Mononuclear cell (primary cell): ENCODE results near the gene CLMP. TPM values are rescaled to one million over a fixed set of nuclear protein-coding genes. Genes with fewer than 3 reads are reported as not detected.

Source experiments
- H3K27me3 ChIP-seq: 2 replicates; pipeline ENCODE4 v1.6.0; 2011; ENCODE audit warnings: low read length, control low read depth; ENCODE audit not compliant: insufficient read depth
- H3K4me1 ChIP-seq: 2 replicates; pipeline ENCODE4 v1.5.1; 2011; ENCODE audit warnings: mild to moderate bottlenecking, low read length, control low read depth; ENCODE audit not compliant: insufficient read depth
- H3K4me3 ChIP-seq: 2 replicates; pipeline ENCODE4 v1.5.1; 2011; ENCODE audit warnings: mild to moderate bottlenecking, low read length, moderate library complexity
- H3K9me3 ChIP-seq: 2 replicates; pipeline ENCODE4 v1.5.1; 2011; ENCODE audit warnings: low read depth, mild to moderate bottlenecking, control low read depth, low read length
- total RNA-seq: library from RNA; depleted of rRNA; stranded (reverse); fragments of >200 nt; gene quantifications from one replicate; pipeline ENCODE4 v1.2.3, GENCODE V29; 2012

Gene CLMP, protein sequence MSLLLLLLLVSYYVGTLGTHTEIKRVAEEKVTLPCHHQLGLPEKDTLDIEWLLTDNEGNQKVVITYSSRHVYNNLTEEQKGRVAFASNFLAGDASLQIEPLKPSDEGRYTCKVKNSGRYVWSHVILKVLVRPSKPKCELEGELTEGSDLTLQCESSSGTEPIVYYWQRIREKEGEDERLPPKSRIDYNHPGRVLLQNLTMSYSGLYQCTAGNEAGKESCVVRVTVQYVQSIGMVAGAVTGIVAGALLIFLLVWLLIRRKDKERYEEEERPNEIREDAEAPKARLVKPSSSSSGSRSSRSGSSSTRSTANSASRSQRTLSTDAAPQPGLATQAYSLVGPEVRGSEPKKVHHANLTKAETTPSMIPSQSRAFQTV
- total RNA-seq: 0.10 TPM

GRCh38 chr11:123195188-123196059 lies at the start of gene CLMP:
TSS of gene CLMP (minus strand) at chr11:123195248. CDS start at chr11:123194940, 308 bp downstream.
- no peaks in the 10 kb centered on the region for H3K9me3 ChIP-seq
- no peak within 1 kb of the TSS for H3K4me3 ChIP-seq
- peaks cover 68% of the 10 kb centered on the region for H3K27me3 ChIP-seq
- H3K4me1 ChIP-seq: peaks cover 6% of the 10 kb centered on the region

DNA sequence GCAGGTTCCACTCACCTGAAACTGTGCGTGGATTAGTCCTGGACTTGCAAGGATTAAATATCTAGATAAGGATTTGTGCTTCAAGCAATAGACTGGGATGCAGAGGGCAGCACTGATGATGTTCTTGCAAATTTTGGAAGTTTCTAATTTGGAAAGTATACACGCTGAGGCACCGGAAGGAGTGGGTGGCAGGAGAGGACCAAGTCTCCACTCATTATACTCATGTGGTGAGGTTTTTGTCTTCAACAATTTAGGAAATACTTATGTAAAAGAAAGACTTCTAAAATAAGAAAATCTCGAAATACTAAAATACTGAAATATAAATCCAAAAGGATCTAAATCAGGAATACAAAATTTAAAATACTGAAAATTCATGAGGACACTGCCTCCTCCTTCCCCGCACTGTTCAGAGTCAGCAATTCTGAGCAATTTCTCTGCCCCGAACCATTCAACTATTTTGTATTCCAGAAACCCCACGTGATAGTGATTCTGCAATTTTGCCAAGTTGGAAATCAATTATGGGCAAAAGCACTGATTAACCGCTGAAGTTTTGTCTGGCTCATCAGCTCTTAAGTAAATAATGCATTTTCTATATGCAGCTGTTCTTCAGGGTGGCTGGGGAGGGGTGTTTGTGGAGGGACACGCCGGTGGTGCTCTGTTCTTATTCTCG lies 47.0 kb upstream of the CLMP start:
- H3K4me1 ChIP-seq: no peaks in the 10 kb centered on the region
- no peaks in the 10 kb centered on the region for H3K9me3 ChIP-seq
- H3K4me3 ChIP-seq: no peak overlapping the region
- H3K27me3 ChIP-seq: no peaks in the 10 kb centered on the region

GRCh38 chr11:123241294-123241693 lies 46.2 kb upstream of the CLMP start:
- H3K4me3 ChIP-seq: no peak overlapping the region
- no peaks in the 10 kb centered on the region for H3K27me3 ChIP-seq
- no peaks in the 10 kb centered on the region for H3K4me1 ChIP-seq
- no peaks in the 10 kb centered on the region for H3K9me3 ChIP-seq

DNA sequence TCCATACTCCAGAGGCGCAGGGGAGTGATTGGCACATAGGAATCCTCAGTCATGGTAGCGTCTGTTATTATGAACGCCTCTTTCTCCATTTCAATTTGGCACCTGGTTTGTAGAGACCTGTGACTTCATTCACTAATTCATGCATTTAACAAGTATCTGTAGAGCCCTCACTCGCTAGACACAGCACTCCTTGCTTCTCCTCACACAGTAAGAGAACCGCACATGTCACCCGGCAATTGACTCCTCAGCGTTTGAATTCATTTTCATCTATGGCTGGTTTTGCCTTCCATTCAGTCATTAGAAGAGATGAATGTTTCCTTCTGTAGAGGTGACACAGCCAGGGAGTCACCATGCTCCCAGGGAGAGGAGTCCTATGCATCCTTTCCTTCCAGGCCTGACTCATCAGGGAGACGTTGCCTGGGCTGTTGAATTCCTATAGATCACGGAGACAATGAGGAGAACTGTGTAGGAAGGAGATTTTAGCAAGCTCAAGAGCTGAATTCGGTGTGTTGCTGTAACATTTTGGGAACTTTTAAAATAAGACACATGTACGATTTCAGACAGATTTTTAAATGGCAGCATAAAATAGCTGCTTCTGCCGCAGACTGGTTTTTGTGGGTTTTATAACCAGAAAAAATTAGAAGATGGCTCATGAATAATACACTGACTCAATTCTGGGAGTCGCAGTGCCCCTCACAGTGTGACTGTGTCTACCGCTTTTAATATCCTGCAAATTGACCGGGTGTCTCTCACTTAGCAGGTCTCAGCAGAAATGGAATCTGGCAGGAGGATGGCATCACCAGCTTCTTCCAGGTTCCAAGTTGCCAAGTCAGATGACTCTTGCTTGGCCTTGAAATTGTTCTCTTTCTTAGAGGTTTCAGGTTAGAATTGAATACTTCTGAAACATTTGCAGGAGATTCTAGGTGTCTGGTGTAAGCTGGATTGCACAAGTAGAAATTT lies 44.4 kb upstream of the CLMP start:
- H3K27me3 ChIP-seq: no peaks in the 10 kb centered on the region
- H3K4me1 ChIP-seq: no peaks in the 10 kb centered on the region
- no peaks in the 10 kb centered on the region for H3K9me3 ChIP-seq
- no peak overlapping the region for H3K4me3 ChIP-seq

- peaks cover 7% of the 10 kb centered on the region for H3K4me1 ChIP-seq
- H3K9me3 ChIP-seq: no peaks in the 10 kb centered on the region
- no peaks in the 10 kb centered on the region for H3K27me3 ChIP-seq
- no peak overlapping the region for H3K4me3 ChIP-seq
Measured at GRCh38 chr11:123238297-123238696, 43.2 kb upstream of the CLMP start.

GRCh38 chr11:123236879-123237278 lies 41.8 kb upstream of the CLMP start:
- Histone ChIP-seq H3K9me3 (no peaks in the 10 kb centered on the region), H3K27me3 (no peaks in the 10 kb centered on the region), H3K4me1 (peaks cover 10% of the 10 kb centered on the region), H3K4me3 (no peak overlapping the region)

- Histone ChIP-seq H3K9me3 (no peaks in the 10 kb centered on the region), H3K27me3 (no peaks in the 10 kb centered on the region), H3K4me3 (no peak overlapping the region), H3K4me1 (peaks cover 10% of the 10 kb centered on the region)
Measured at GRCh38 chr11:123235656-123236261, 40.7 kb upstream of the CLMP start.

GRCh38 chr11:123235117-123235655 lies 40.1 kb upstream of the CLMP start:
- Histone ChIP-seq H3K4me1 (peaks cover 10% of the 10 kb centered on the region), H3K9me3 (no peaks in the 10 kb centered on the region), H3K4me3 (no peak overlapping the region), H3K27me3 (no peaks in the 10 kb centered on the region)

DNA sequence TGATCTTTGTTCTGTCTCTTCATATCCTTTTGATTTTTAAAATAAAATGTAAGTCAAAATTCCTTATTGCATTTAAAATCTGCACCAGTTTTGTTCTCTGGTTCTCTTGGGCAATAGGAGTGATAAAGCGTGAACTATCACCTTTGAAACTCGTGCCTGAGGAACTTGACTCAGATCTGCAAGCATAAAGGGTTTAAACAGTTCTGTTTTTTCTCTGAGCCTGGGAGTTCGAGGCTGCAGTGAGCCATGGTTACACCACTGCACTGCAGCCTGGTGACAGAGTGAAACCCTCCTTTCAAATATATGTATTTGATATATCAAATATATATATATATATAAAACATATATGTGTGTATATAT lies 38.9 kb upstream of the CLMP start:
- no peak overlapping the region for H3K4me3 ChIP-seq
- H3K9me3 ChIP-seq: no peaks in the 10 kb centered on the region
- H3K27me3 ChIP-seq: no peaks in the 10 kb centered on the region
- H3K4me1 ChIP-seq: peaks cover 10% of the 10 kb centered on the region

DNA sequence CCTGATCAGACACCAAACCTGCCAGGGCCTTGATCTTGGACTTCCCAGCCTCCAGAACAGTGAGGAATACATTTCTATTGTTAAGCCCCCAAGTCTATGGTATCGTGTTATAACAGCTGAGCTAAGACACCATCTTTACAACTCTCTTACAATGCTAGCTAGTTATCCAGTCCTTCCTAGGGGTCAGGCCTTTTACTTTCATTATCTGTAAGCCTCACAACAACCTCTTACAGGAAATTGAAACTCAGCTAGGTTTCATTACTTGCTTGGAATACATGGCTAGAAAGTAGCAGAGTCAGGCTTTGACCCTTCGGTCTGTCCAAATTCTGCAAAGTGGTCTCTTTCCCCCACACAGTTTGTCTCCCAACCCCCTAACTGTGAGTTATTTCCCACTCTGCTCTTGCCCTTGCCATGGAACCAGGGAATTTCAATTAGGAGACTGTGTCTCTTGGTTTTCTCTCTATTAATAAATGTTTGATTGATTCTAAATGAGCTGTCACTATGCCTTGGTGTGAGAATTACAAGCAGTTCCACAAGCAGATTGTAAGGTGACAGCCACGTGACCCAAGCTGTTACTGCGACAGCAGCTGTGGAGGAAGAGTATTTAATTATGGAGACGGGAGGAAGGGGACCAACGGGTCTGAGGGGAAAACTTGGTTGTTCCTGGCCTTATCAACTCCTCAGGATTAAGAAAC lies 38.4 kb upstream of the CLMP start:
- no peaks in the 10 kb centered on the region for H3K9me3 ChIP-seq

GRCh38 chr11:123231777-123232176 lies 36.7 kb upstream of the CLMP start:
- no peak overlapping the region for H3K4me3 ChIP-seq
- H3K9me3 ChIP-seq: no peaks in the 10 kb centered on the region
- no peaks in the 10 kb centered on the region for H3K27me3 ChIP-seq
- peaks cover 10% of the 10 kb centered on the region for H3K4me1 ChIP-seq

More for the DNA sequence above, 38.4 kb upstream of the CLMP start:
- Histone ChIP-seq H3K27me3 (no peaks in the 10 kb centered on the region), H3K4me3 (no peak overlapping the region), H3K4me1 (peaks cover 10% of the 10 kb centered on the region)

GRCh38 chr11:123231256-123231655 lies 36.2 kb upstream of the CLMP start:
- no peaks in the 10 kb centered on the region for H3K27me3 ChIP-seq
- no peaks in the 10 kb centered on the region for H3K9me3 ChIP-seq
- H3K4me3 ChIP-seq: no peak overlapping the region
- H3K4me1 ChIP-seq: peaks cover 10% of the 10 kb centered on the region

- Histone ChIP-seq H3K9me3 (no peaks in the 10 kb centered on the region), H3K27me3 (peaks cover 5% of the 10 kb centered on the region), H3K4me3 (no peak overlapping the region), H3K4me1 (peaks cover 10% of the 10 kb centered on the region)
Measured at GRCh38 chr11:123230346-123230745, 35.3 kb upstream of the CLMP start.
